Activated CD4-positive, alpha-beta memory T cell treated with anti-CD3 and anti-CD28 coated beads for 36 hours (primary cell): ENCODE measurements around the gene SLCO3A1. TPM values are rescaled to one million over a fixed set of nuclear protein-coding genes. Genes with fewer than 3 reads are reported as not detected.

Source experiments
- CTCF ChIA-PET: fragments of 350-600 bp; sonication (Branson Sonifier 250); formaldehyde crosslinking; loops from one replicate; lab custom pipeline; 2021; ENCODE audit warnings: antibody characterized with exemption, inconsistent platforms; lab: Charles Lee
- POLR2A ChIA-PET: fragments of 350-600 bp; sonication (Branson Sonifier 250); formaldehyde crosslinking; loops from one replicate; lab custom pipeline; 2021; ENCODE audit warnings: antibody characterized with exemption; lab: Charles Lee
- DNase-seq: peaks from one replicate; pipeline ENCODE4 v3.0.0-alpha.2; 2020
- H3K27ac Mint-ChIP-seq: one replicate; pipeline ENCODE4 v1.8.0; 2021; ENCODE audit warnings: mixed read lengths
- H3K27me3 Mint-ChIP-seq: one replicate; pipeline ENCODE4 v1.8.0; 2021; ENCODE audit warnings: mixed read lengths
- H3K36me3 Mint-ChIP-seq: one replicate; pipeline ENCODE4 v1.8.0; 2021; ENCODE audit warnings: mixed read lengths
- H3K4me1 Mint-ChIP-seq: one replicate; pipeline ENCODE4 v1.8.0; 2021; ENCODE audit warnings: low read depth, mixed read lengths
- H3K4me3 Mint-ChIP-seq: one replicate; pipeline ENCODE4 v1.8.0; 2021; ENCODE audit warnings: mild to moderate bottlenecking, mixed read lengths
- H3K9me3 Mint-ChIP-seq: one replicate; pipeline ENCODE4 v1.8.0; 2021; ENCODE audit warnings: mixed read lengths
- intact Hi-C: fragments of 100-400 bp; cut with micrococcal nuclease; formaldehyde crosslinking; loops from one replicate; pipeline ENCODE4 v1.15.1; 2023
- total RNA-seq, 2 experiments: library from RNA; stranded (reverse); gene quantifications; one replicate each; pipeline ENCODE4 v1.2.3, GENCODE V29; 2021

SLCO3A1 gene
- total RNA-seq, 2 experiments from 2014 or later: 10.8 to 12.7 TPM

DNA sequence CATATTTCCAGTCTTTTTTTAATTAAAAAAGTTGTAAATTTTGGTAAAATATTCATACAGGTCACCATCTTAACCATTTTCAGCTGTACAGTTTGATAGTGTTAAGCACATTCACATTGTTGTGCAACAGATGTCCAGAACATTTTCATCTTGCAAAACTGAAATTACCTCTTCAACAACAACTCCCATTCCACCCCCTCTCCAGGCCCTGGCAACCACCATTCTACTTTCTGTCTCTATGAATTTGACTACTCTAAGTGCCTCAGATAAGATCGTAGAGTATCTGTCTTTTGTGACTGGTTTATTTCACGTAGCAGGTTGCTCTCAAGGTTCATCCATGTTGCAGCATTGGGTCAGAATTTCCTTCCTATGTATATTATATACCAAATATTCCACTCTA is 76.0 kb downstream of the SLCO3A1 start:
- DNase-seq: no peak
- Mint-ChIP-seq H3K4me3 (no peak overlapping the region), H3K4me1 (peaks cover 43% of the 10 kb centered on the region), H3K36me3 (no peaks in the 10 kb centered on the region), H3K9me3 (peaks cover 3% of the 10 kb centered on the region), H3K27ac (no peak overlapping the region), H3K27me3 (no peaks in the 10 kb centered on the region)
- POLR2A ChIA-PET: no interaction called here
- intact Hi-C loops: no loop called here
- CTCF ChIA-PET: no interaction called here

DNA sequence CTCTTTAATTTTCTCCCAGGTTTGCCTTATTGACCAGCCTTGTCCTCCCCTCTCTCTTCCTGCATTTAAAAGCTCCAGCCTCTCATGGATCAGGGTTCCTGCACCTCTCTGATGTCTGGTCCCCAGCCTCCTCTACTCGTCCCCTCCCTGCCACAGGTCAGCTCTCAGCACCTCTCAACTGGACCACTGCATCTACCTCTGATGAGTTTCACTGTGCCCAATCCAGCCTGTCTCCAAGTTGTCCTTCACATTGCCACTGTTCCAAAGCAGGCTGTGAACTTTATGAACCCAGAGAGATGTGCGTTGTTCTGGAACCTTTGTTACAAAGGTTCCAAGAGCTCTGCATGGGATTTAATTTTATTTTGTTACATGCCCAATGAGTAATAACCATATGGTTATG is 76.6 kb downstream of the SLCO3A1 start:
- ChIA-PET POLR2A (no interaction called here), CTCF (no interaction called here)
- intact Hi-C loops: no loop called here
- DNase-seq: no peak
- no peak overlapping the region for H3K27ac Mint-ChIP-seq
- peaks cover 3% of the 10 kb centered on the region for H3K9me3 Mint-ChIP-seq
- H3K4me3 Mint-ChIP-seq: no peak overlapping the region
- H3K36me3 Mint-ChIP-seq: no peaks in the 10 kb centered on the region
- no peaks in the 10 kb centered on the region for H3K27me3 Mint-ChIP-seq
- peaks cover 41% of the 10 kb centered on the region for H3K4me1 Mint-ChIP-seq

DNA sequence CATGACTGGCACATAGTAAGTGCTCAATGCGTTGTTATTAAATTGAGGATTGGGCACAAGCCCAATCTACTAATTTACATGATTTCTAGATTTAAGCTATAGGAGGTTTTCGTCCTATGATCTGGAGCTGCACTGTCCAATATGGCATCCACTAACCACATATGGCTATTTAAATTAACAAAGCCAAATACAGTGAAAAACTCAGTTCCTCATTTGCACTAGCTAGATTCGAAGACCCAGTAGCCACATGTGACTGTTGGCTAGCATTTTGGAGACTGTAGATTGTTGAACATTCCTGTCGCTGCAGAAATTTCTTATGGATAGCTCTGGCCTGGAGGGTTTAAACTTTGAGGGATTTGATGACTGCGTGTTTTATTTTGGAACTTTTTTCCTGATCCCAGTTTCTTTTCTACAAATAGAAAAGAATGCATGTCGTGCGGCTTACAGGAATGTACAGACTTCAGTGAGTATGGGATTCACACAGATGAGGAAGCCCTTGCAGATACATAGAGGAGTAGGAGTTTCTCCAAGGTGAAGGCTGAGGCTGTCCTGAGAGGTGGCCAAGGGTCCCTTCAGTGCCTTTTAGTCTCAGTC is 82.8 kb downstream of the SLCO3A1 start:
- Mint-ChIP-seq H3K36me3 (no peaks in the 10 kb centered on the region), H3K9me3 (peaks cover 3% of the 10 kb centered on the region), H3K4me1 (peaks cover 40% of the 10 kb centered on the region), H3K4me3 (no peak overlapping the region), H3K27me3 (no peaks in the 10 kb centered on the region), H3K27ac (no peak overlapping the region)
- CTCF ChIA-PET: interaction anchor here (1.0 kb wide), 1 partner anchor 141 kb away, joined by 3 read pairs; no protein-coding TSS in a partner anchor
- intact Hi-C loops: no loop called here
- POLR2A ChIA-PET: no interaction called here
- DNase-seq: no peak

DNA sequence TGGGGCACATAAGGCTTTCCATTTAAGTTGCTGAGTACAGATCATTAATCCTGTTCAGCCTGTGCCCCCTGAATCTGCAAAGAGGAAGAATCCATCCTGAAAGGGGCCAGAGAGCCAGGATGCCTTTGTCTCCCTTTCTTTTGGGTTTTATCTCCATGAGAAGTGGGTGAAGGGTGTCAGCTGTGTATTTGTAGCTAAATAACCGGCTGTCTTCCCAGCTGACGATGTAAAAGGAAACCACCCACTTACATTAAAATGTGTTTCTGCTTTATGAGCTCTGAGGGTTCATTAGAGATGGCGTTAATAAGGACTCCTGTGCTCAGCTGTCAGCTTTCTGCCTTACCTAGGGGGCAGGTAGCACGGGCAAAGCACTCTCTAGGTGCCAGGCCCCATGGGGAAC is 83.4 kb downstream of the SLCO3A1 start:
- DNase-seq: no peak
- ChIA-PET POLR2A (no interaction called here), CTCF (no interaction called here)
- H3K9me3 Mint-ChIP-seq: peaks cover 3% of the 10 kb centered on the region
- intact Hi-C loops: no loop called here
- H3K27ac Mint-ChIP-seq: no peak overlapping the region
- H3K36me3 Mint-ChIP-seq: no peaks in the 10 kb centered on the region
- H3K4me3 Mint-ChIP-seq: no peak overlapping the region
- no peaks in the 10 kb centered on the region for H3K27me3 Mint-ChIP-seq
- peaks cover 42% of the 10 kb centered on the region for H3K4me1 Mint-ChIP-seq

- H3K4me3 Mint-ChIP-seq: no peak overlapping the region
- no peaks in the 10 kb centered on the region for H3K27me3 Mint-ChIP-seq
- intact Hi-C loops: no loop called here
- no peaks in the 10 kb centered on the region for H3K36me3 Mint-ChIP-seq
- H3K9me3 Mint-ChIP-seq: peaks cover 3% of the 10 kb centered on the region
- no peak for DNase-seq
- POLR2A ChIA-PET: no interaction called here
- H3K27ac Mint-ChIP-seq: no peak overlapping the region
- CTCF ChIA-PET: interaction anchor here (1.4 kb wide), 1 partner anchor 85 kb away, joined by 3 read pairs; no protein-coding TSS in a partner anchor
- peaks cover 49% of the 10 kb centered on the region for H3K4me1 Mint-ChIP-seq
Measured at GRCh38 chr15:91938136-91938535, 84.6 kb downstream of the SLCO3A1 start.

DNA sequence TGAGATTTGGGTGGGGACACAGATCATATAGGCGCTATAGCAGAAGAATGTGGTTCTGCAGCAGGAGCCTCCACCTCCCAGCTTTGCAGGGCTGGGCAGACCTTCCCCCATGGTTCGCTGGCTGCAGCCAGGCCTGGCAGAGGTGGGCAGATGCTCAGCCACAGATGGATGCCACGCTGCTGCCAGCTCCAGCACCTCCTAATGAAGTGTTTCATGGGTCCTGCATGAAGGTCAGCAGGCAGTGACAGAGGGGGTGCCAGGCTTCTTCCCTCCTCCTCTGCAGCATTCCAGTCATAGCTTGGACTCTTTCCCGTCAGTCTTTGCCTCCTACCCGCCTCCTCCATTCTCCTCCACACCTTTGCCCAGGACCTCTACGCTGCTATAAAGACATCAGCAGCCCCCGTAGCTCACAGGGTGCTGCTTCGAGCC is 85.9 kb downstream of the SLCO3A1 start:
- ChIA-PET CTCF (interaction anchor here (0.6 kb wide), 1 partner anchor 467 kb away, joined by 3 read pairs; no protein-coding TSS in a partner anchor), POLR2A (no interaction called here)
- no peaks in the 10 kb centered on the region for H3K9me3 Mint-ChIP-seq
- no peaks in the 10 kb centered on the region for H3K36me3 Mint-ChIP-seq
- peaks cover 57% of the 10 kb centered on the region for H3K4me1 Mint-ChIP-seq
- DNase-seq: no peak
- no peaks in the 10 kb centered on the region for H3K27me3 Mint-ChIP-seq
- intact Hi-C loops: no loop called here
- no peak overlapping the region for H3K27ac Mint-ChIP-seq
- no peak overlapping the region for H3K4me3 Mint-ChIP-seq

DNA sequence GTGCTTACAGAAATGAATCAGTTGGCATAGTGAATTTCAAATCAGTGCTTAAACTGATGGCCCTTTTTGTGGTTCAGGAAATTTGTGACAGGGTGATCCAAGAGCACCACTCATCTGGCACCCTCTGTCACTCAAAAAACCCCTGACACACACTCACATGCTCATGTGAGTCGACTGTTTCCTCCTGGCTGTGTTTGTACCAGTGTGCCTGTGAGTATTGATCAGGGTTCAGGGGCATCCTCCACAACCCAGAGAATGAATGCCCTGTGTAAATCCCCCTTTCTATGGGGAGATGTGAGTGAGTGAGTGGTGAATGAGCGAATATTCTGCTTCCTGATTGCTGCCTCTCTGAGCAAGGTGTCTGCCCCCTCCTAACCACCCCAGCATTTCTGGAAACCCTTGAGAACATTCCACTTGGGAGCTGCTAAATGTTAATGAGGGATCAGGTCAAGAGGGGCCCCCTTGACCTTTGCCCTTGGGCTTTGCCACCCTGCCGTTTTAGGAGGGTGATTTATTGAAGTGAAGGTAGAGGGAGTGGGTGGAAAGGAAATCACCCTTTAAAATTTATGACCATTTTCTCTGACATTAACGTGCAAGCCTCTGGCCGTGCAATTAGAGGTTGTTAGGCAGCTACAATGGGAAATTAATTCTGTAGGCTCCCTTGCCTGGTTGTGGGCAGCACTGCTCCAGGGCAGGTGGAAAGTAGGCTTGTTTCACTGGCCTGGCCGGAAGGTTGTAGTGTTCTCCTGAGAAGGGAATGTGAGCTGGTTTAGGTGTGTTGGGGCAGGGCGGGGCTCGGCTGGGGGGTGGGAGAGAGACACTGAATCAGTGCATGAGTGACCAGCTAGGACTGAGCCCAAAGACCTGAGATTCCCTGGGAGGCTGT is 87.2 kb downstream of the SLCO3A1 start:
- ChIA-PET POLR2A (no interaction called here), CTCF (interaction anchor here (0.8 to 2.5 kb wide), 6 partner anchors 73 to 669 kb away, joined by 3 to 18 read pairs (median 5); no protein-coding TSS in a partner anchor)
- H3K4me3 Mint-ChIP-seq: no peak overlapping the region
- no peaks in the 10 kb centered on the region for H3K9me3 Mint-ChIP-seq
- H3K36me3 Mint-ChIP-seq: no peaks in the 10 kb centered on the region
- intact Hi-C loops: loop anchor here (1.0 to 10.0 kb wide), 4 partner anchors 33 to 236 kb away; no protein-coding TSS in a partner anchor
- peaks cover 51% of the 10 kb centered on the region for H3K4me1 Mint-ChIP-seq
- peak; percentile 59 for DNase-seq
- no peaks in the 10 kb centered on the region for H3K27me3 Mint-ChIP-seq
- H3K27ac Mint-ChIP-seq: no peak overlapping the region

DNA sequence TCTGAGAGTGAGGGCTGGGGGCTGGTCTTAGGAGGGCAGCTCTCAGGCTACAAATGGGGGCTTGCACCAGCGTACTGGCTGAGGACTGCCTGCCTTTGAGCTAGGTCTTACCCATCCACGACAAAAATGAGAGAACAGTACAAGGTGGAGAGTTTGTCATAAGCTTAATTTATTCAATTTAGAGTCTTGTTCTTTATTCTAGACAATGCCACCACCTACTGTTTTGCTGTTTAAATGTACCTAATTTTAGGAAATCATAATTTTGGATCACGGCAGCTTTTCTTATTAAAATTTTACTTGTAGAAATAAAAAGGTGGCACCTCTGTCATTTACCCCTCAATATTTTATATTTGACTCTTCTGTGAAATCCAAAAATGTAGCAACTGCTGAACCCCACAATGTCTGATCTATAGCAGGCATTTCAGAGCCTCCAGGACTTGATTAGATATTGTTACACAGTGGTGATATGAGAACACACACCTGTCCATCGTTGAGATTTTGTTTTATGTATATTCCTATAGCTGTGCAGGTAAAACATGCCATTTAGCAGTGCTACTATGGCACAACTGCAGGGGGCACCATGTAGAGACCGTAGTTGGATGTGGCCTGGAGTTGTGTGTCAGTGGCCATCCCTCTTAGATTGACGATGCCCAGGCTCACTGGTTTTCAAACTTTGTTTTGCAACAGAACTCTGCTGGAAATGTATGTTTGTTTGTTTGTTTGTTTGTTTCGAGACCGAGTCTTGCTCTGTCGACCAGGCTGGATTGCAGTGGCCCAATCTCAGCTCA is 88.6 kb downstream of the SLCO3A1 start:
- no peak for DNase-seq

GRCh38 chr15:91942720-91943394 is 89.3 kb downstream of the SLCO3A1 start:
- Mint-ChIP-seq H3K27me3 (no peaks in the 10 kb centered on the region), H3K4me1 (peaks cover 57% of the 10 kb centered on the region), H3K27ac (peak overlapping the region; percentile 21), H3K9me3 (no peaks in the 10 kb centered on the region), H3K36me3 (no peaks in the 10 kb centered on the region), H3K4me3 (peak overlapping the region; percentile 30)
- ChIA-PET POLR2A (no interaction called here), CTCF (interaction anchor here (0.6 to 2.5 kb wide), 3 partner anchors 50 to 237 kb away, joined by 3 to 18 read pairs (median 6); no protein-coding TSS in a partner anchor)
- peak; percentile 68 for DNase-seq
- intact Hi-C loops: loop anchor here (1.0 to 10.0 kb wide), 4 partner anchors 36 to 238 kb away; no protein-coding TSS in a partner anchor

More for the DNA sequence above, 88.6 kb downstream of the SLCO3A1 start:
- H3K36me3 Mint-ChIP-seq: no peaks in the 10 kb centered on the region
- no peak overlapping the region for H3K27ac Mint-ChIP-seq
- intact Hi-C loops: loop anchor here (5.0 to 10.0 kb wide), 3 partner anchors 35 to 237 kb away; no protein-coding TSS in a partner anchor
- H3K4me3 Mint-ChIP-seq: no peak overlapping the region
- no peaks in the 10 kb centered on the region for H3K9me3 Mint-ChIP-seq
- H3K4me1 Mint-ChIP-seq: peaks cover 49% of the 10 kb centered on the region
- CTCF ChIA-PET: interaction anchor here (0.6 to 2.5 kb wide), 10 partner anchors 50 to 670 kb away, joined by 3 to 18 read pairs (median 4); no protein-coding TSS in a partner anchor
- no peaks in the 10 kb centered on the region for H3K27me3 Mint-ChIP-seq
- POLR2A ChIA-PET: no interaction called here

GRCh38 chr15:91944331-91944730 is 90.8 kb downstream of the SLCO3A1 start:
- Mint-ChIP-seq H3K36me3 (no peaks in the 10 kb centered on the region), H3K4me3 (no peak overlapping the region), H3K27ac (no peak overlapping the region), H3K27me3 (no peaks in the 10 kb centered on the region), H3K9me3 (no peaks in the 10 kb centered on the region), H3K4me1 (peaks cover 61% of the 10 kb centered on the region)
- ChIA-PET CTCF (no interaction called here), POLR2A (no interaction called here)
- no peak for DNase-seq
- intact Hi-C loops: loop anchor here (5.0 to 10.0 kb wide), 3 partner anchors 37 to 240 kb away; no protein-coding TSS in a partner anchor

DNA sequence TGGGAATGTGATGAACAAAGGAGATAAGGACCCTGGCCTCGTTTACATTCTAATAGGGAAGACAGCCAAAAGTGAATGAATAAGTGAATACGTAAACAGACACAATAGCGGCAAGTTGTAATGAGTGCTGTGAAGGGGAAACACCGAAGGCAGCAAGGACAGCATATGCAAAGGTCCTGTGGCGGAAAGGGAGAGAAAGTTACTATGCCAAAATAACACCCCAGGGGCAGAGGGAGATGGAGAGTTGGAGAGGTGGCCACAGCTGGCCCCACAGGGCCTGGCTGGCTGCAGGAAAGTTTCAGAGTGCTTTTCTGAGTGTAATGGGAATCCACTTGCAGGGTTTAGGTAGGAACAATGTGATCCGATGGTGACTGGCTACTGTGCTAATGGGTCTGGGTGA is 91.9 kb downstream of the SLCO3A1 start:
- CTCF ChIA-PET: no interaction called here
- POLR2A ChIA-PET: no interaction called here

More for the DNA sequence above, 91.9 kb downstream of the SLCO3A1 start:
- DNase-seq: no peak
- no peaks in the 10 kb centered on the region for H3K36me3 Mint-ChIP-seq
- H3K4me1 Mint-ChIP-seq: peaks cover 62% of the 10 kb centered on the region
- no peaks in the 10 kb centered on the region for H3K9me3 Mint-ChIP-seq
- H3K27me3 Mint-ChIP-seq: no peaks in the 10 kb centered on the region
- no peak overlapping the region for H3K4me3 Mint-ChIP-seq
- intact Hi-C loops: loop anchor here (10.0 kb wide), 1 partner anchor 241 kb away; no protein-coding TSS in a partner anchor
- H3K27ac Mint-ChIP-seq: no peak overlapping the region
